T-helper 17 cell (primary cell): Measurements from ENCODE around the gene TSNAXIP1. TPM values are rescaled to one million over a fixed set of nuclear protein-coding genes. Genes with fewer than 3 reads are reported as not detected.

Experiments
- ATAC-seq: fragments of 150-1000 bp; cut with Tn5 transposase; 2 replicates; pipeline ENCODE4 v1.10.0; 2021; ENCODE audit warnings: mild to moderate bottlenecking, moderate library complexity
- DNase-seq, 3 donors: peaks; one replicate each; pipeline versions ENCODE4 v3.0.0 to v3.0.0-alpha.2; 2020 to 2021
- H3K9me3 ChIP-seq: one replicate; pipeline ENCODE4 v1.7.0; 2013; ENCODE audit warnings: low read length, mild to moderate bottlenecking; ENCODE audit not compliant: control insufficient read depth, poor library complexity, severe bottlenecking
- H3K27ac Mint-ChIP-seq: one replicate; pipeline ENCODE4 v1.8.0; 2022; ENCODE audit warnings: mild to moderate bottlenecking, moderate library complexity, mixed read lengths
- H3K27me3 Mint-ChIP-seq: one replicate; pipeline ENCODE4 v1.8.0; 2022; ENCODE audit warnings: mixed read lengths
- H3K36me3 Mint-ChIP-seq: one replicate; pipeline ENCODE4 v1.8.0; 2022; ENCODE audit warnings: low read depth, mixed read lengths
- H3K4me1 Mint-ChIP-seq: one replicate; pipeline ENCODE4 v1.8.0; 2022; ENCODE audit warnings: mild to moderate bottlenecking, mixed read lengths
- H3K4me3 Mint-ChIP-seq: one replicate; pipeline ENCODE4 v1.8.0; 2022; ENCODE audit warnings: mild to moderate bottlenecking, moderate library complexity, mixed read lengths
- total RNA-seq, 4 donors: library from RNA in 2 of 4; stranded (reverse) in 2 of 4; gene quantifications; one replicate each; pipeline ENCODE4 v1.2.3 and lab custom pipeline; 2022 to 2026

Gene TSNAXIP1
- total RNA-seq, 2 donors from 2014 or later: 0.62 to 0.63 TPM

DNA sequence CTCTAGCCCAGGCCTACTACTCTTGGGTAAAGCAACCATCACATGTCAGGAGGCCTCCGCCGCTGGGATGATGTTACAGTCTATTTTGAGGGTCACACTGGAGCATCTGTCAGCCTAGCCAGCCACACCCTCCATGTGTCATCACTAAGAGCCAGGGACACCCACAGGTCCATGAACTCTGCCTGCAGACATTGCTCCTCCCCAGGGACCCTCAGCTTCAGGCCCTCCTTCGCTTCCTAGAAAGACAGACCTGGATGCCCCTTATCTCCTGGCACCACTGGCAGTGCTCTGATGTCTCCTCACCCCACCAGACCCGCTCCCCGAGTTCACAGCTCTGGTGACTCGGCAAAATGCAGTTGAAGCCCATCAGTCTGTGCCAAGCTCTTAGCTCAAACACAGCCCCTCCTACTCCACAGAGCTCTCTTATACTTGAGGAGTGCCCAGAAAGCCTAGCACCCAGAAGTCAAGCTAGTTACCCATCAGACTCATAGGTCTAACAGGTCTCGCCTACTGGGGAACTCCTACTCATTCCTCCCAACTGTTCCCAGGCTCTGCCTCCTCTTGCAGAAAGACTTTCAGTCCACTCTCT, 6.3 kb upstream of the TSNAXIP1 start:
- Mint-ChIP-seq H3K4me1 (peaks cover 61% of the 10 kb centered on the region), H3K36me3 (no peaks in the 10 kb centered on the region)

DNA sequence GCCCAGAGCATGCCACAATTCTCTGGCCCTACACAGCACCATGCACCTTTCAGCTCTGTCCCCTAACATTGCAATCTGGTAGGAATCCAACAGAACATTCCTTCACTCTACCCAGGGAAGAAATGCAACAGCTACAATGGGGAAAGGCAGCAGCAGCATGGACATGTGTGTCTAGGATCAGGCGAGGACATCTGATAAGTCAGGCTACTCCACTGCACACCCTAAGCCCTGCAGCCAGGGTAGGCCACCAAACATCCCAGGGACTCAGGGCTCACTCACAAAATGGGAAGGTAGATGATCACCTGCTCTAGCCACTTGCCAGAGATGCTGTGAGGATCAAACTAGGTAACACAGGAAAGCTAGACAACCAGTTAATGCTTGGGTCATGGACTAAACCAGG, 5.4 kb upstream of the TSNAXIP1 start:
- peak overlapping the region; percentile 74 for H3K4me3 Mint-ChIP-seq

More for the DNA sequence above, 6.3 kb upstream of the TSNAXIP1 start:
- H3K4me3 Mint-ChIP-seq: no peak overlapping the region
- H3K27me3 Mint-ChIP-seq: no peaks in the 10 kb centered on the region
- H3K9me3 ChIP-seq: no peaks in the 10 kb centered on the region
- DNase-seq (no peak), ATAC-seq (no peak)
- H3K27ac Mint-ChIP-seq: peak overlapping the region; percentile 37

DNA sequence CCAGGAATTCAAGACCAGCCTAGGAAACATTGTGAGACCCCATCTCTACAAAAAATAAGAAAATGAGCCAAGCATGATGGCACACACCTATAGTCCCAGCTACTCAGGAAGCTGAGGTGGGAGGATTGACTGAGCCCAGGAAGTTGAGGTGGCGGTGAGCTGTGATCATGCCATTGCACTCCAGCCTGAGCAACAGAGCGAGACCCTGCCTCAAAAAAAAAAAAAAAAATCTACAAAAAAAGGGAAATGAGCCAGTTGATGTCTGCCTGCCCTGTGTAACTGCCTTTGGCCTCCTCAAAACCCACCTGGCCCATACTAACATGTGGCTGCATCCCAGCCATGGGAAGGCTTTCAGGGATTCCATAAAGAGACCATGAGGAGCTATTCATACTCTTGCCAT, 4.8 kb upstream of the TSNAXIP1 start:
- ATAC-seq (no peak), DNase-seq (no peak)
- Mint-ChIP-seq H3K27ac (peak overlapping the region; percentile 72), H3K27me3 (no peaks in the 10 kb centered on the region), H3K4me1 (peaks cover 57% of the 10 kb centered on the region), H3K4me3 (peak overlapping the region; percentile 74), H3K36me3 (no peaks in the 10 kb centered on the region)
- H3K9me3 ChIP-seq: no peaks in the 10 kb centered on the region

More for the DNA sequence above, 5.4 kb upstream of the TSNAXIP1 start:
- H3K9me3 ChIP-seq: no peaks in the 10 kb centered on the region
- ATAC-seq: no peak
- H3K4me1 Mint-ChIP-seq: peaks cover 62% of the 10 kb centered on the region
- H3K27me3 Mint-ChIP-seq: no peaks in the 10 kb centered on the region
- H3K36me3 Mint-ChIP-seq: no peaks in the 10 kb centered on the region
- peak overlapping the region; percentile 37 for H3K27ac Mint-ChIP-seq
- no peak for DNase-seq

DNA sequence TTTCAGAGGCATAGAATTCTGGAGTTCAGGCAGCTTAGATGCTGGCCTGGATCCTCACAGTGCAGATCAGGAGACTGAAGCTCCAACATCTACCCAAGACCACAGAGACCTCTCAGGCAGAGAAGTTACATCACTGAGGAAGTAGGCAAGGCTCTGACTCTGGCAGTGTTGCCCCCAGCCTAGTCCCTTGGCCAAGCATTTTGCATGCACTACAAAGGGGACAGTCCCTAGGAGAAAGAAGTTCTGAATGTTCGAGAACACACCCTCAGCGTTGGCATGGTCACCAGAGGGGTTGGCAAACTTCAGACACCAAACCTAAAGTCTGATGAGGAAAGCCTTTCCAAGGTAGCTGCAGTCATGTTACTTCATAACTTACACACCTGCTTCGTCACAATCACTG, 2.8 kb upstream of the TSNAXIP1 start:
- no peak overlapping the region for H3K27ac Mint-ChIP-seq
- no peaks in the 10 kb centered on the region for H3K36me3 Mint-ChIP-seq
- ATAC-seq: no peak
- peaks cover 47% of the 10 kb centered on the region for H3K4me1 Mint-ChIP-seq
- DNase-seq: no peak
- no peaks in the 10 kb centered on the region for H3K9me3 ChIP-seq
- H3K27me3 Mint-ChIP-seq: no peaks in the 10 kb centered on the region
- no peak overlapping the region for H3K4me3 Mint-ChIP-seq

DNA sequence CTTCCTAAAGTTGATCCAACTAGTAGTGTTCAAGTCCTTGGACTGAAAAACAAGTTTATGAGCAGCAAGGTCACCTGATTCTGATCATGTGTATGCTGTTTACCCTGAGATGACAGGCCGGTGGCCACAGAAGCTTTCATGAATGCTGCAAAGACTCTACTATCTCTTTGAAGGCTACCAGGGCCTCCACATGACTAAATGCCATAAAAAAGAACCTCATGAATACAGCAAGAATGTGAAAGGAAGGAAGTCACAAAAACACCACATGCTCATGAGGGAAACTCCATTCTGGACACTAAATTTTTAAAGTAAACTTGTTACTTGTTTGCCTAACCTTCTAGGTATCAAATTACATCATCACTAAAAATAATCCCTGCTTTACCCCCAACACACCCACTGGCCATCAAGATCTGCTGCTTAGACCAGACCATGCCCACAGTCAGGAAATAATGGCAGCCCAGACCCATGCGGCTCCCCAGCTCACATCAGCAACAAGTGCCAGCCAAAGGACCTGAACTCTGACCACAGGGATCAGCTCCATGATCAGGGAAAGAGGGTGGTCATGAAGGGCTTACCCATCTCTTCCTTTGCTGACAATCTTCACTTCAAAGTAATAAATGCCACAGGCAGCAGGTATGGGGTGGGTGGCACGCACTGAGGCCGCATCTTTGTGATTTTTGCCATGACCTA, 1.7 kb upstream of the TSNAXIP1 start:
- H3K4me1 Mint-ChIP-seq: peaks cover 43% of the 10 kb centered on the region
- peak overlapping the region; percentile 87 for H3K27ac Mint-ChIP-seq
- H3K36me3 Mint-ChIP-seq: no peaks in the 10 kb centered on the region
- no peak for ATAC-seq
- H3K27me3 Mint-ChIP-seq: no peaks in the 10 kb centered on the region
- no peak for DNase-seq
- peak overlapping the region; percentile 88 for H3K4me3 Mint-ChIP-seq
- no peaks in the 10 kb centered on the region for H3K9me3 ChIP-seq

DNA sequence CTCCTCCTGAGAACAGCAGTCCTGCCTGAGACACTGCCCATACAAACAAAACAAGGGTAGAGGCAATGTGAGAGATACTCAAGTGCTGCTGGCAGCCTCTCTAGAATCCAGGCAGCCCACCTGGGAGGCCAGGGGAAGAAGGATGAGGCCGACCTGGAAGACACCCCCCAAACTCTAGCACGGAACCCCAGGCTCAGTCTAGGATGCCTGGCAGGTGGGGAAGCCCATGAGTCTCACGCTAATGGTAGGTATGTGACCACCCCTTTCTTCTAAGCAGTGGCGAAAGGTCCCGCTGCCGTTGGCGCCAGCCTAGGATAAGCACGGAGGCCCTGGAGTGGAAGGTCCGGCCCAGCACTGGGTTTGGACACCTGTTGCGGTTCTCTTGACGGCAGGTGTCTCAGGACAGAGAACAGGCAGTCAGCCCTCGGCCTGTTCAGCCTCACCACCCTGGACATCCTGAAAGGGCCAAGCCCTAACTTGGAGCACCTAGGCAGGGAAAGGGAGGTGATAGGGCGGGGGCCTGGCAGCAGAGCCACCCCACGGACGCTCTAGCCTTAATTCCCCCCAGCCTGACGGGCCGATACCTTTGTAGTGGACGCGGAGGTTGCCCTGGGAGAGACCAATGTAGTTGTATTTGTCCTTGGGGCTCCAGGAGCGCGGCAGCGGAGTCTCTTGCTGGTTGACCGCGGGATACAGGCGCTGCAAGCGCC, 816 bp upstream of the TSNAXIP1 start:
- peak overlapping the region; percentile 88 for H3K4me3 Mint-ChIP-seq
- DNase-seq: no peak
- ATAC-seq: no peak
- H3K27me3 Mint-ChIP-seq: no peaks in the 10 kb centered on the region
- H3K4me1 Mint-ChIP-seq: peaks cover 36% of the 10 kb centered on the region
- peak overlapping the region; percentile 87 for H3K27ac Mint-ChIP-seq
- H3K9me3 ChIP-seq: no peaks in the 10 kb centered on the region
- H3K36me3 Mint-ChIP-seq: no peaks in the 10 kb centered on the region

DNA sequence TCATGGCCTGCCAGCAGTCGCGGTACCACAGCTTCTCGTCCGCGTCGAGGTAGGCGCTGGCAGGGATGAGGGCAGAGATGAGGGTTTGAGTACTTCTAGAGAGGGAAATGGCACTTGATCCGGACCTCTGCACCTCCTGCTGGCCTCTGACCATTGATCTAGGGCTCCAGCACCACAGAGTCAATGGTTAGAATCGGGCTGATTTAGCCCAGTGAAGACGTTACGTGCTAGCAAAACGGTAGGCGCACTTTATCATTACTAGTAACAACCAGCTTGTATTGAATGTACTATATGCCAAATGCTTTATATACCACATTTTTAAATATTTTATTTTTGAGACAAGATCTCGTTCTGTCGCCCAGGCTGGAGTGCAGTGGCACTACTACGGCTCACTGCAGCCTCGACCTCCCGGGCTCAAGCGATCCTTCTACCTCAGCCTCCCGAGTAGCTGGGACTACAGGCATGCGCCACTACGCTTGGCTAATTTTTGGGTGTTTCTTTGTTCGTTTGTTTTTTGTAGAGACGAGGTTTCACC, 526 bp downstream of the TSNAXIP1 start:
- no peaks in the 10 kb centered on the region for H3K36me3 Mint-ChIP-seq
- H3K27me3 Mint-ChIP-seq: no peaks in the 10 kb centered on the region
- peaks cover 24% of the 10 kb centered on the region for H3K4me1 Mint-ChIP-seq
- ATAC-seq: no peak
- H3K4me3 Mint-ChIP-seq: peak overlapping the region; percentile 88
- no peak for DNase-seq
- peak overlapping the region; percentile 87 for H3K27ac Mint-ChIP-seq
- H3K9me3 ChIP-seq: no peaks in the 10 kb centered on the region

DNA sequence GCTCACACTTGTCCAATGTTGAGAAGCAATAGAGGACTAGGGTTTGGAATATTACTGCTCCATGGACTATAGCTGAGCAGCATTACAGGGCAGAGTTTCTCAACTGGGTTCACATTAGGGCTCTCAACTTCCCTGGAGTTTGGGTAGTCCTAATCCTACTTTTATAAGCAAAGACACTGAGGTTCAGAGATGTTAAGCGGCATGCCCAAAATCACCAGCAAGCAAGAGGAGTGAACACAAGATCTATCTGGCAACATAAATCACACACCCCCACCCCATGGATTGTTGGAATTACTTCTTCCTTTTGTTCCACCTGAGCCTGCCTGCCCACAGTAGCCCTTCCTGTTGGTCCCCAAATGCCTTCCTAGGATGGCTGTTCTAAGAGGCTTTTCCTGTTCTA, 5.2 kb downstream of the TSNAXIP1 start:
- no peak for DNase-seq
- ATAC-seq: no peak
- Mint-ChIP-seq H3K27me3 (no peaks in the 10 kb centered on the region), H3K36me3 (no peaks in the 10 kb centered on the region), H3K27ac (no peak overlapping the region), H3K4me1 (peaks cover 7% of the 10 kb centered on the region), H3K4me3 (no peak overlapping the region)
- no peaks in the 10 kb centered on the region for H3K9me3 ChIP-seq

- no peaks in the 10 kb centered on the region for H3K36me3 Mint-ChIP-seq
- no peak overlapping the region for H3K4me3 Mint-ChIP-seq
- no peak for DNase-seq
- no peak for ATAC-seq
- H3K27ac Mint-ChIP-seq: no peak overlapping the region
- H3K9me3 ChIP-seq: no peaks in the 10 kb centered on the region
- H3K27me3 Mint-ChIP-seq: no peaks in the 10 kb centered on the region
- H3K4me1 Mint-ChIP-seq: peaks cover 5% of the 10 kb centered on the region
Observed at GRCh38 chr16:67814567-67814966, 7.9 kb downstream of the TSNAXIP1 start.

GRCh38 chr16:67820608-67821259, 14.0 kb downstream of the TSNAXIP1 start:
- H3K36me3 Mint-ChIP-seq: no peaks in the 10 kb centered on the region
- no peak overlapping the region for H3K27ac Mint-ChIP-seq
- ATAC-seq: no peak
- no peak overlapping the region for H3K4me3 Mint-ChIP-seq
- H3K27me3 Mint-ChIP-seq: no peaks in the 10 kb centered on the region
- H3K4me1 Mint-ChIP-seq: peaks cover 5% of the 10 kb centered on the region
- no peaks in the 10 kb centered on the region for H3K9me3 ChIP-seq
- no peak for DNase-seq

GRCh38 chr16:67822511-67822910, 15.8 kb downstream of the TSNAXIP1 start:
- no peak for DNase-seq
- ATAC-seq: no peak
- Mint-ChIP-seq H3K4me1 (no peaks in the 10 kb centered on the region), H3K36me3 (no peaks in the 10 kb centered on the region), H3K4me3 (no peak overlapping the region), H3K27me3 (no peaks in the 10 kb centered on the region), H3K27ac (no peak overlapping the region)
- no peaks in the 10 kb centered on the region for H3K9me3 ChIP-seq

GRCh38 chr16:67825119-67825518, 18.4 kb downstream of the TSNAXIP1 start:
- no peak overlapping the region for H3K27ac Mint-ChIP-seq
- H3K4me3 Mint-ChIP-seq: no peak overlapping the region
- no peaks in the 10 kb centered on the region for H3K4me1 Mint-ChIP-seq
- no peaks in the 10 kb centered on the region for H3K27me3 Mint-ChIP-seq
- DNase-seq (no peak), ATAC-seq (no peak)
- no peaks in the 10 kb centered on the region for H3K9me3 ChIP-seq
- peaks cover 4% of the 10 kb centered on the region for H3K36me3 Mint-ChIP-seq

GRCh38 chr16:67825906-67826305, 19.2 kb downstream of the TSNAXIP1 start:
- H3K4me1 Mint-ChIP-seq: no peaks in the 10 kb centered on the region
- ATAC-seq (no peak), DNase-seq (no peak)
- no peak overlapping the region for H3K27ac Mint-ChIP-seq
- peaks cover 5% of the 10 kb centered on the region for H3K36me3 Mint-ChIP-seq
- H3K4me3 Mint-ChIP-seq: no peak overlapping the region
- H3K27me3 Mint-ChIP-seq: no peaks in the 10 kb centered on the region
- H3K9me3 ChIP-seq: no peaks in the 10 kb centered on the region
